Kidney epithelial cell (primary cell): ENCODE measurements around the gene TRIO. TPM values are rescaled to one million over a fixed set of nuclear protein-coding genes. Genes with fewer than 3 reads are reported as not detected.

Experiments used
- DNase-seq: peaks from one replicate; pipeline ENCODE4 v3.0.0-alpha.2; 2010; ENCODE audit warnings: low read depth
- H3K27me3 ChIP-seq: 2 replicates; pipeline ENCODE4 v1.6.0; 2011; ENCODE audit warnings: low read length; ENCODE audit not compliant: control insufficient read depth, insufficient read depth
- H3K36me3 ChIP-seq: 2 replicates; pipeline ENCODE4 v1.5.1; 2011; ENCODE audit warnings: low read length; ENCODE audit not compliant: control insufficient read depth, insufficient read depth
- H3K4me3 ChIP-seq: 2 replicates; pipeline ENCODE4 v1.5.1; 2011; ENCODE audit warnings: low read depth, mild to moderate bottlenecking, control low read depth, low read length
- total RNA-seq: library from RNA; depleted of rRNA; stranded (reverse); fragments of >200 nt; gene quantifications from 2 replicates; pipeline ENCODE4 v1.2.3, GENCODE V29; 2015
- TF ChIP-seq, protein P1 (sequence below): IDR thresholded peaks from 2 replicates; pipeline ENCODE4 v1.5.1; 2011; ENCODE audit warnings: mild to moderate bottlenecking, moderate library complexity, low read length, control low read depth, inconsistent platforms; ENCODE audit not compliant: insufficient read depth, poor library complexity, severe bottlenecking

The TRIO gene
- total RNA-seq, 1 donor from 2014 or later: 174 TPM

DNA sequence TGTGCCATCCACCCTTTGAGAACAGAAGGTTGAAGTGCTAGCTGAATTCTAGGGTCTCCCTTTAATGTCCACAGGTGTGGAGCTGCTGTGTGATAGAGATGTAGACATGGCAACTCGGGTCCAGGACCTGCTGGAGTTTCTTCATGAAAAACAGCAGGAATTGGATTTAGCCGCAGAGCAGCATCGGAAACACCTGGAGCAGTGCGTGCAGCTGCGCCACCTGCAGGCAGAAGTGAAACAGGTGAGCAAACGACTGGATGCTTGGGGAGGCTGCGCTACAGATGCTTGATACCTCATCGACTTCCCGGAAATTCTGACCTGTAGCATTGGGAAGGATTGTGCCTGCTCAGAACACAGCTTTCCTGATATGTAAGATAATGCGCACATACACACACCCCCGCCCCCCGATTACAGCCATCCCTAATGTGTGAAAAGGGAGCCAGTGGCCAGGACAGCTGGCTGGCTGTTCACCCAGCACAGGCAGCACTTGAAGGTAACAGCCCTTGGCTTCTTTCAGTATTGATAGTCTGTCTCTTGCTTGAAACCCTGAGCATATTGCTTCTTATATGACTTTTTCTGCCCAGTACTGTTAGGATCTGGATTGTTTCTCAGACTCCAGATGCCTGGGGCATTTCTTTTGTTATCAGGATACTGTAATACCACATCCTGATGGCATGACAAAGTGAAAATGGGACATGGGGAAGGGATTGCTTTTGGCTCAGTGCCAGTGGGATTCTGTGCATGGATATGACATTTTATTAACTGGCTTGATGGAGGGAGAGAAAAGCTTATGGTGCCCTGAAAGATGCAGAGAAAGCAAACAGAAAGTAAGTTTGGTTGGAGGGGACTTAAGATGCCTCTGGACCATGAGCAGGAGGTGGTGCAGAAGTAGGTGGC is 221.7 kb downstream of the TRIO start:
- Histone ChIP-seq H3K4me3 (no peak overlapping the region), H3K27me3 (no peaks in the 10 kb centered on the region), H3K36me3 (peaks cover 7% of the 10 kb centered on the region)
- no peak for DNase-seq
- TF ChIP-seq, protein P1, sequence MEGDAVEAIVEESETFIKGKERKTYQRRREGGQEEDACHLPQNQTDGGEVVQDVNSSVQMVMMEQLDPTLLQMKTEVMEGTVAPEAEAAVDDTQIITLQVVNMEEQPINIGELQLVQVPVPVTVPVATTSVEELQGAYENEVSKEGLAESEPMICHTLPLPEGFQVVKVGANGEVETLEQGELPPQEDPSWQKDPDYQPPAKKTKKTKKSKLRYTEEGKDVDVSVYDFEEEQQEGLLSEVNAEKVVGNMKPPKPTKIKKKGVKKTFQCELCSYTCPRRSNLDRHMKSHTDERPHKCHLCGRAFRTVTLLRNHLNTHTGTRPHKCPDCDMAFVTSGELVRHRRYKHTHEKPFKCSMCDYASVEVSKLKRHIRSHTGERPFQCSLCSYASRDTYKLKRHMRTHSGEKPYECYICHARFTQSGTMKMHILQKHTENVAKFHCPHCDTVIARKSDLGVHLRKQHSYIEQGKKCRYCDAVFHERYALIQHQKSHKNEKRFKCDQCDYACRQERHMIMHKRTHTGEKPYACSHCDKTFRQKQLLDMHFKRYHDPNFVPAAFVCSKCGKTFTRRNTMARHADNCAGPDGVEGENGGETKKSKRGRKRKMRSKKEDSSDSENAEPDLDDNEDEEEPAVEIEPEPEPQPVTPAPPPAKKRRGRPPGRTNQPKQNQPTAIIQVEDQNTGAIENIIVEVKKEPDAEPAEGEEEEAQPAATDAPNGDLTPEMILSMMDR: peak; percentile 76

DNA sequence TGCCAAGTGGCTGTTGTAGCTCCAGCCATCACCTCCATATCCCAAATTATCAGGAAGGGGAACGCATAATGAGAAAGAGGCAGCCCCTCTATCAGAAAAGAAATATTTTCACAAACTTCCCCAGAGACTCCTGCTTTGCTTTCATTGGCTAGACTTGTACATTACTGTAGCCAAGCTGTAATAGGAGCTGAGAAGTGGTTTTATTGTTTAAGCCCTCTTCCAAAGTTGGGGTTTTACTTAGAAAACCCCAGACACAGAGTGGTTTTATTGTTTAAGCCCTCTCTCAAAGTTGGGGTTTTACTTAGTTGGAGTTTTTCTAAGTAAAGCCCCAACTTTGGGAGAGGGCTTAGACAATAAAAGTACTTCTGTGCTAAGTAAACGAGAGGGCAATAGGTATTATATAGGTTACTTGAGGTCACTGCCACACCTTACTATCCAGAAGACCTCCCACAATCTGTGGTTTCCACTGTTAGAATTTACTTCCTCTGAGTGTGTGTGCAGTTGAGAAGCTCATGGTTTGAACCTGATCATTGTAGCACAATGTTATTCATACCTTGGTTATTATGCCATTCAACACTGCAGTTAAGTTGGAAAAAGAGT is 222.8 kb downstream of the TRIO start:
- Histone ChIP-seq H3K4me3 (no peak overlapping the region), H3K36me3 (peaks cover 7% of the 10 kb centered on the region), H3K27me3 (no peaks in the 10 kb centered on the region)
- TF ChIP-seq, protein P1: no peak
- no peak for DNase-seq

DNA sequence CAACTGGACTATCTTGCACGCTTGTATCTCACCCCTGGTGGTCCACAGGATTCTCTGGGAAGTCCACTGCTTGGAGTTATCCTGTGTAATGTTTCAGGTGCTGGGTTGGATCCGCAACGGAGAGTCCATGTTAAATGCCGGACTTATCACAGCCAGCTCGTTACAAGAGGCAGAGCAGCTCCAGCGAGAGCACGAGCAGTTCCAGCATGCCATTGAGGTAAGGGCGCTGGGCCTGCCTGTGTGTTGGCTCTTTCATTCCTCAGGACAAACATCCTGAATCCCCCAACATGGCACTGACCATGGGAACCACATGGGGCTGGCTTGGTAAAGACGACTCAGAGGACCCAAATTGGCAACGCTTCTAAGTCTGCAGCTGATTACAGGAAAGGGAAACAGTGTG is 223.6 kb downstream of the TRIO start:
- Histone ChIP-seq H3K27me3 (no peaks in the 10 kb centered on the region), H3K36me3 (peaks cover 7% of the 10 kb centered on the region), H3K4me3 (no peak overlapping the region)
- DNase-seq: no peak
- TF ChIP-seq, protein P1: no peak

DNA sequence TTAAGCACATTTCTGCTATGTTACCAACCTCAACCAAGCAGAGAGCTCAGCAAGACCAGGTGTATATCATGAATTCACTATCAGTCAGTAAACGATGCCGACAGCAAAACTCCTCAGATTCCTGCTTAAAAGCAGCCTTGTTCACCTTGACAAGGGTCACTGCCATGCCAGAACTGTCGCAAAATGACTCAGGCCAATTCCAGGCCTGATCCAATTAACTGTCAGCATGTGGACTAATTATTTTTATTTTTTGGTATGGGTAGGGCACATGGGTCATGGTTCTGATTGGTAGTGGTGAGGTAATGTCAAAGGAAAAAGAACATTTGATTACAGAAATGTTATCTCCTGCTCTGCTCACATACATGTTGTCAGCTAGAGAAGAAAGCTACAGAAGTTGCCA is 224.2 kb downstream of the TRIO start:
- no peak for DNase-seq
- peaks cover 7% of the 10 kb centered on the region for H3K36me3 ChIP-seq
- H3K27me3 ChIP-seq: no peaks in the 10 kb centered on the region
- no peak overlapping the region for H3K4me3 ChIP-seq
- TF ChIP-seq, protein P1: no peak

DNA sequence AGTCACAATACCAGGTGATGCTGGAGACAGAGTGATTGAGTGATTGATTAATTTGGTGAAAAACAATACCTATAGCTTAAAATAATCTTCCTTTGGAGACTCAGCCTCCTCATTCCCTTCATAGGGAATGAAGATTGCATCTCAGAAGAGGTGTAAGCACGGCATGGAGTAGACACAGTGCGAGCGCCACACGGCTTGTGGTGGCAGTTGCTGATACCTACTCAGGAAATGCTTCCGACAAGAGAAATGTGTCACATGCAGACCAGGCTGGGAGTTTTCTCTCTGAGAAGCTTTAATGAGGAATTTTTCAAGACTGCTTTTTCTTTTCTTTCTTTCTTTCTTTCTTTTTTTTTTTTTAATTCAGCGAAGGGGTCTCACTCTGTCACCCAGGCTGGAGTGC is 226.6 kb downstream of the TRIO start:
- Histone ChIP-seq H3K36me3 (peaks cover 8% of the 10 kb centered on the region), H3K4me3 (no peak overlapping the region), H3K27me3 (no peaks in the 10 kb centered on the region)
- no peak for DNase-seq
- TF ChIP-seq, protein P1: no peak
